ENCODE measurements around the gene ALG12.

ALG12 gene

DNA sequence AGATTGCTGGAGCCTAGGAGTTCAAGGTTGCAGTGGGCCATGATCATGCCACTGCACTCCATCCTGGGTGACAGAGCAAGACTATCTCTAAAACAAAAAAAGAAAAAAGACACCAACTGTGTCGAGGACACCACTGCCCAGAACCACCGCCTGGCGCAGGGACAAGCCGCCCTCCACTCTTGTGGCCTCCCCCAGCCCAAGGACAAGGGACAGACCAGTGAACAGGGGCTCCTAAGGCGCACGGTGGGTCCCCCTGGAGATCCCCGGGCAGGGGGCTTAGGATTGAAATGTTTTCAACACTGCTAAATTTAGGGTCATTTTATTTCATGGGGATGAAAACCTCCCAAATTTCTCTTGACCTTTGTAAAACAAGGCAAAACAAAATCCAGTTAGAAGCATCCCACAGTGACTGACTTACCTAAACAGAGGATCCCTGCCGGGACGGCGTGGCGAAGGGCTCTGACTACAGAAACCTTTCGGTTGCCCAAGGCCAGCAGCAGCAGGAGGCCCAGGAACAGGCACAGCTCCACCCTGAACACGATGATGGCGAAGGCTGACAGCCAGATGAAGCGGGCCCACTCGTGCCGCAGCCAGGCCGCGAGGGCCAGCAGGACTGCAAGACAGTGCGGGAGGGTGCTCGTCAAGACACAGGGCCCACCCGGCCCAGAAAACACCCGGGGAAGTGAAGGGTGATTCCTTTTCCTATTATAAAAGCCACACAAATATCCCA, 8.6 kb downstream of the ALG12 start:
- no peak overlapping the region for H3K4me2 ChIP-seq (ENCODE audit: low read depth, low read length)
- no peak for TF ChIP-seq EZH2phosphoT487 (IDR thresholded peaks at IDR 0.05; ENCODE audit: low read length)
- H3K36me3 ChIP-seq (replicated peaks; ENCODE audit: insufficient read depth, low read length) = no peaks in the 10 kb centered on the region

DNA sequence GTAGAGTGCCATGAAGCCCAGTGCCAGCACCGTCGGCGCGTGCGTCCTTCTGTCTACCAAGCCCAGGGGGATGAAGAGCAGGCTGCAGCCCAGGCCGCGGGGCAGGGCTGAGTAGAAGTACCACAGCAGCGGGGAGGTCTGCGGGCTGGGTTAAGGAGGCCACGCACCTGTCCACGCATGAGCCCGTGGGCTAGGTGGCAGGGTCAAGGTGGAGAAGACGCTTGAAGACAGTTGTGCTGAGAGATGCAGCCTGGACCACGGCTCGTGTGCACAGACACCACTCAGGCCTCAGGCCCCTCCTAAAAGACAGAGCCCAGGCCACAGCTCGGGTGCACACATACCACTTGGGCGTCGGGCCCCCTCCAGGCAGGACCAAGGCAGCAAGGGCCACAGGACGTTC, 10.4 kb downstream of the ALG12 start:
- Histone ChIP-seq H3K36me3 (replicated peaks; ENCODE audit: insufficient read depth, low read length) (no peaks in the 10 kb centered on the region), H3F3A (ENCODE audit: insufficient read depth, low read length) (no peaks in the 10 kb centered on the region), H4K20me1 (ENCODE audit: insufficient read depth, low read length) (no peaks in the 10 kb centered on the region), H3K9me3 (replicated peaks; ENCODE audit: insufficient read depth, low read length) (no peaks in the 10 kb centered on the region), H3K4me1 (ENCODE audit: low read length) (no peaks in the 10 kb centered on the region), H3K4me3 (ENCODE audit: low read length) (no peak overlapping the region), H3K27me3 (replicated peaks; ENCODE audit: insufficient read depth, low read length) (no peaks in the 10 kb centered on the region), H3K4me2 (ENCODE audit: low read depth, low read length) (no peak overlapping the region), H2AFZ (ENCODE audit: low read length) (no peak overlapping the region), H3K27ac (ENCODE audit: low read length) (no peak overlapping the region), H3K9ac (ENCODE audit: low read length) (no peak overlapping the region), H3K9me2 (replicated peaks; ENCODE audit: insufficient read depth, low read length) (no peaks in the 10 kb centered on the region), H3K79me2 (ENCODE audit: low read length) (no peaks in the 10 kb centered on the region)
- no peak for TF ChIP-seq EZH2phosphoT487 (IDR thresholded peaks at IDR 0.05; ENCODE audit: low read length)
- TF ChIP-seq EZH2 (optimal IDR thresholded peaks at IDR 0.05; ENCODE audit: low read depth, low read length) = no peak
- TF ChIP-seq, protein P1, sequence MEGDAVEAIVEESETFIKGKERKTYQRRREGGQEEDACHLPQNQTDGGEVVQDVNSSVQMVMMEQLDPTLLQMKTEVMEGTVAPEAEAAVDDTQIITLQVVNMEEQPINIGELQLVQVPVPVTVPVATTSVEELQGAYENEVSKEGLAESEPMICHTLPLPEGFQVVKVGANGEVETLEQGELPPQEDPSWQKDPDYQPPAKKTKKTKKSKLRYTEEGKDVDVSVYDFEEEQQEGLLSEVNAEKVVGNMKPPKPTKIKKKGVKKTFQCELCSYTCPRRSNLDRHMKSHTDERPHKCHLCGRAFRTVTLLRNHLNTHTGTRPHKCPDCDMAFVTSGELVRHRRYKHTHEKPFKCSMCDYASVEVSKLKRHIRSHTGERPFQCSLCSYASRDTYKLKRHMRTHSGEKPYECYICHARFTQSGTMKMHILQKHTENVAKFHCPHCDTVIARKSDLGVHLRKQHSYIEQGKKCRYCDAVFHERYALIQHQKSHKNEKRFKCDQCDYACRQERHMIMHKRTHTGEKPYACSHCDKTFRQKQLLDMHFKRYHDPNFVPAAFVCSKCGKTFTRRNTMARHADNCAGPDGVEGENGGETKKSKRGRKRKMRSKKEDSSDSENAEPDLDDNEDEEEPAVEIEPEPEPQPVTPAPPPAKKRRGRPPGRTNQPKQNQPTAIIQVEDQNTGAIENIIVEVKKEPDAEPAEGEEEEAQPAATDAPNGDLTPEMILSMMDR (IDR thresholded peaks at IDR 0.05; ENCODE audit: low read length) = no peak
- no peak for DNase-seq

More for the DNA sequence above, 8.6 kb downstream of the ALG12 start:
- no peak overlapping the region for H2AFZ ChIP-seq (ENCODE audit: low read length)
- H3K27me3 ChIP-seq (replicated peaks; ENCODE audit: insufficient read depth, low read length) = no peaks in the 10 kb centered on the region
- H3K9me2 ChIP-seq (replicated peaks; ENCODE audit: insufficient read depth, low read length) = no peaks in the 10 kb centered on the region
- no peak overlapping the region for H3K27ac ChIP-seq (ENCODE audit: low read length)
- H3K4me3 ChIP-seq (ENCODE audit: low read length) = no peak overlapping the region
- no peaks in the 10 kb centered on the region for H3F3A ChIP-seq (ENCODE audit: insufficient read depth, low read length)
- no peak for DNase-seq
- no peak overlapping the region for H3K9ac ChIP-seq (ENCODE audit: low read length)
- no peaks in the 10 kb centered on the region for H3K9me3 ChIP-seq (replicated peaks; ENCODE audit: insufficient read depth, low read length)
- H3K79me2 ChIP-seq (ENCODE audit: low read length) = no peaks in the 10 kb centered on the region
- H3K4me1 ChIP-seq (ENCODE audit: low read length) = no peaks in the 10 kb centered on the region
- H4K20me1 ChIP-seq (ENCODE audit: insufficient read depth, low read length) = no peaks in the 10 kb centered on the region

DNA sequence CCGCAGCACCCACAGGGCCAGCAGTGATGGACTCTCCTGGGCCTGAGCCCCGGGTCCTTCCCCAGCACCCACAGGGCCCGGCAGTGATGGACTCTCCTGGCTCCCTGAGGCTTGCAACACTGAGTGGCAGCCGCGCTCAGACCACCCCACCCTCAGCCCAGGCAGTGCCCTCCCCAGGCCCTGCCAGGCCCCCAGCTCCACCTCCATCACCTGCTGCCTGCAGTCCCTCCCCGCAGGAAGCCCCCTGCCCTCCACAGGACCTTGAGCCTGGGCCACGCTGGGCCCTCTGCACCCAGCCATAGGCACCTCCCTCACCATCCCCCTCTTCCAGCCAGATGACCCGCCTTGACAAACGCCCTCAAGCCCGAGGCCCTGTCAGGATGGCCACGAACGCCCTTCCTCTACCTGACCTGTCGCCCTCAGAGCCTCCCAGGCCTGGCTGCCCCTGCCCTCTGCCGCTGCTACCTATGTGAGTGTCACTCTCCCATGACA, 11.4 kb downstream of the ALG12 start:
- Histone ChIP-seq H3F3A (ENCODE audit: insufficient read depth, low read length) (no peaks in the 10 kb centered on the region), H3K4me1 (ENCODE audit: low read length) (no peaks in the 10 kb centered on the region), H3K27me3 (replicated peaks; ENCODE audit: insufficient read depth, low read length) (no peaks in the 10 kb centered on the region), H3K9me3 (replicated peaks; ENCODE audit: insufficient read depth, low read length) (no peaks in the 10 kb centered on the region), H2AFZ (ENCODE audit: low read length) (no peak overlapping the region), H3K79me2 (ENCODE audit: low read length) (no peaks in the 10 kb centered on the region), H3K4me3 (ENCODE audit: low read length) (no peak overlapping the region), H3K36me3 (replicated peaks; ENCODE audit: insufficient read depth, low read length) (no peaks in the 10 kb centered on the region), H3K9me2 (replicated peaks; ENCODE audit: insufficient read depth, low read length) (no peaks in the 10 kb centered on the region), H3K9ac (ENCODE audit: low read length) (no peak overlapping the region), H3K4me2 (ENCODE audit: low read depth, low read length) (no peak overlapping the region), H3K27ac (ENCODE audit: low read length) (no peak overlapping the region), H4K20me1 (ENCODE audit: insufficient read depth, low read length) (no peaks in the 10 kb centered on the region)
- TF ChIP-seq, protein P1 (IDR thresholded peaks at IDR 0.05; ENCODE audit: low read length) = no peak
- TF ChIP-seq EZH2phosphoT487 (IDR thresholded peaks at IDR 0.05; ENCODE audit: low read length) = no peak
- TF ChIP-seq EZH2 (optimal IDR thresholded peaks at IDR 0.05; ENCODE audit: low read depth, low read length) = no peak
- no peak for DNase-seq
